LNCaP clone FGC (cell line): ENCODE measurements around the gene IQSEC1.

Experiments
- DNase-seq: peaks from one replicate; pipeline ENCODE4 v3.0.0-alpha.2; 2011; ENCODE audit warnings: low read depth
- H3K4me3 ChIP-seq: 2 replicates; pipeline ENCODE4 v1.5.1; 2011; ENCODE audit warnings: mild to moderate bottlenecking, low read depth, low read length, control low read depth
- TF ChIP-seq, protein P1 (sequence below): IDR thresholded peaks from 2 replicates; pipeline ENCODE4 v1.5.1; 2012; ENCODE audit warnings: mild to moderate bottlenecking; ENCODE audit not compliant: control insufficient read depth, insufficient read depth; ENCODE audit errors: extremely low read depth

The IQSEC1 gene

DNA sequence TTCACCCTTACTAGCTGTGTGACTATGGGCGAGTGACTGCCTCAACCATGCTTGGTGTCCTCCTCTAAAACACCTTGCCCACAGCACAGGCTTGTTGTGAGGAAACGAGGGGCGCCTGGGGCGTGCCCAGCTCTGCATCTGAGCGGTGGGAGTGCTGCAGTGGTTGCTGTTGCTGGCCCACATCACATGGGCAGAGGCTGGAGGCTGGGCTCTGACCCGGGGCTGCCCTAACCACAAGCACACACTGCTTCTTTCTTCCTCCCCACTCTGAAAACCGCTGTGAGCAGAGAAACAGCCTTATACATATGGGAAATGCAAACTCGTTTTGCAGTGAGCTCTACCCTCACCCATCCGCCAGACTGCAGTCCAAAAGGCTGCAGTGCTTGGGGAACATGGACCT lies 157.1 kb downstream of the IQSEC1 start:
- H3K4me3 ChIP-seq = no peak overlapping the region
- TF ChIP-seq, protein P1, sequence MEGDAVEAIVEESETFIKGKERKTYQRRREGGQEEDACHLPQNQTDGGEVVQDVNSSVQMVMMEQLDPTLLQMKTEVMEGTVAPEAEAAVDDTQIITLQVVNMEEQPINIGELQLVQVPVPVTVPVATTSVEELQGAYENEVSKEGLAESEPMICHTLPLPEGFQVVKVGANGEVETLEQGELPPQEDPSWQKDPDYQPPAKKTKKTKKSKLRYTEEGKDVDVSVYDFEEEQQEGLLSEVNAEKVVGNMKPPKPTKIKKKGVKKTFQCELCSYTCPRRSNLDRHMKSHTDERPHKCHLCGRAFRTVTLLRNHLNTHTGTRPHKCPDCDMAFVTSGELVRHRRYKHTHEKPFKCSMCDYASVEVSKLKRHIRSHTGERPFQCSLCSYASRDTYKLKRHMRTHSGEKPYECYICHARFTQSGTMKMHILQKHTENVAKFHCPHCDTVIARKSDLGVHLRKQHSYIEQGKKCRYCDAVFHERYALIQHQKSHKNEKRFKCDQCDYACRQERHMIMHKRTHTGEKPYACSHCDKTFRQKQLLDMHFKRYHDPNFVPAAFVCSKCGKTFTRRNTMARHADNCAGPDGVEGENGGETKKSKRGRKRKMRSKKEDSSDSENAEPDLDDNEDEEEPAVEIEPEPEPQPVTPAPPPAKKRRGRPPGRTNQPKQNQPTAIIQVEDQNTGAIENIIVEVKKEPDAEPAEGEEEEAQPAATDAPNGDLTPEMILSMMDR = no peak
- DNase-seq = no peak

DNA sequence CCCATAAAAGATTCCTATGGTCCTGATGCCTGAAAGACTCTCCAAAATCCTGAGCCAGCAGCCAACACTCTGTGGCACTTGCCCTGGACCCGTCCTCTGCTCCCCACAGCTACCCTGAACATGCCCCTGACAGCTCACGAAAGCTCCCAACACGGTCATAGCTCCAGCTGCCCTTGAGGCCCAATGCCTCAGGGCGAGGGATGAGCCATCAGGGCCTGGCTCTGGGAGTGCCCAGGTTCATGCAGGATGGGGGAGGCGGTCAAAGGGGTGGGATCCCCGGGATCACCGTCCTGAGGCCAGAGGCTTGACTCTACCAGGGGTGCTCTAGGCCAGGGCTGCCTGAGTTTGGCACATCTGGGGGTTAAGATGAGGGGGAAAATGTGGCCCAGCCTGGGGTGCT lies 159.1 kb downstream of the IQSEC1 start:
- H3K4me3 ChIP-seq = no peak overlapping the region
- TF ChIP-seq, protein P1 = no peak
- no peak for DNase-seq

DNA sequence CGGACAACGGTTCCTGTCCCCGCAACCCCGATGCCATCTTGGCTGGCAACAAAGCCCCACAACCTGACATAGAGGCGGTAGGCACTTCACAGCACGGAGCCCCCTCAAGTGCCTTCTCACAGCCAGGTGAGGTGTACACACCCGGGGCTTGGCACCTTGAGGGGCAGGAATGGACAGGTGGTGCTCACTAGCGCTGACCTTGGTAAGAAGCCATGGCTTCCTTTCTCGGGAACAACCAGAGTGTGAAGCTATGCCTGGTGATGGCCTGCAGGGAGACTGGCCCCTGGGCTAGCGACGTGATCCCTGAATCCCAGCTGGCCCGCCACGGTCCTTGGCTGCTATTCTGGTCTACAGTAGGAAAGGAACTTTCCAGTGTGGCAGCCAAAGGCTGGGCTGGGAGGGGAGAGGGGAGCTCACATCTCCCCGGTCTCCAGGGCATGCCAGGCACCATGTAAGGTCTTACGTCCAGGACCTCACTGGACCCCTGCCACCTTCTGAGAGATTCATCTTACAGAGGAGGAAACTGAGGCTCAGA lies 161.3 kb downstream of the IQSEC1 start:
- no peak overlapping the region for H3K4me3 ChIP-seq
- TF ChIP-seq, protein P1 = no peak
- no peak for DNase-seq

DNA sequence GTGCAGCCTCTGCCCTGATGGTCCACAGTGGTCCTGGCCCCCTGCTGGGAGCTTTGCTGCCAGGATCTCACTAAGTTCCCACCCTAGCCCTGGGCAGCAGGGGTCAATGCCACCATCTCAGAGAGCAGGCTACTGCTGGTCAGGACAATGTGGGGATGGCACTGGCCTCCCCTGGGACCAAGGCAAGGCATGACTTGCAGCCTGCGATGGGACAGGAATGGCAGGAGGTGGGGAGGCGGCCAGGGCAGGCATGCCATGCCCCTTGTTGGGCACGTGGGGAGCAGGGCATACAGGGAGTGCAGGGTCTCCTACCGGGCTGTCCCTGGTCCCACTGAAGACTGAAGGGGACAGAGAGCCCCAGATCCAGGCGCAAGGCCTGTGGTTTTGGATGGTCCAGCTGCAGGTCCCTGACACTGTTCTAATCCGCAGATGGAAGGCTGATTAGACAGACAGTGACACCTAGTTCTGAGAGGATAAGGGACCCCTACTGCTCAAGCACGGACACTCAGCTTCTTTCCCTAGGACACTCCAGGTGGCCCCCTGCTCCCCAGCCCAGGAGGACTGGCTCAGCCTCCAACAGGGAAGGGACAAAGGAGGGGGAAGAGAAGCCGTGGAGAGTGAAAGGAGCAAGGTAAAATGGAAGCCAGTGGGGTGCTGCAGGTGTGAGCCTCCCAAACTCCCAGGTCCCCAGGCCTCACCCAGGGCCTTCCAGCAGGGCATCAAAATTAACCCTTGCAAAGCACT lies 162.7 kb downstream of the IQSEC1 start:
- H3K4me3 ChIP-seq = no peak overlapping the region
- TF ChIP-seq, protein P1 = no peak
- DNase-seq = no peak

DNA sequence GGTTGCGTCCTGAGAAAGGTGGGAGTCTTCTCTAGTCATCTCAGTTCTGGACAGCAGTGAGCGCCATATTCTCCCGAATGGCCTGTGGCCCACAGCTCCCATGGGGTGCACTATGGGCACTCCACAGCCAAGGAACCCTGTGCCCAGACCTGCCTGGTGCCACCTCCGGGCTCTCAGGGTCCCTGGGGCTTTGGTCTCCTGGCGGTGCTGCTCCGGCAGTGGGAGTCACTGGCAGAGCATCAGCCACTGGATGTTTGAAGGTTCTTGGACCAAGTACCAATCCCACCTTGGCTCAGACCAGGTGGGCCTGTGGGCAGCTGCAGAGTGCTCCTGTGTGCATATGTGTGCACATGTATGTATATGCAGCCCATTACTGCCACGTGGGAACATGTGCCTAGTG lies 163.5 kb downstream of the IQSEC1 start:
- H3K4me3 ChIP-seq = no peak overlapping the region
- no peak for DNase-seq
- TF ChIP-seq, protein P1 = no peak

DNA sequence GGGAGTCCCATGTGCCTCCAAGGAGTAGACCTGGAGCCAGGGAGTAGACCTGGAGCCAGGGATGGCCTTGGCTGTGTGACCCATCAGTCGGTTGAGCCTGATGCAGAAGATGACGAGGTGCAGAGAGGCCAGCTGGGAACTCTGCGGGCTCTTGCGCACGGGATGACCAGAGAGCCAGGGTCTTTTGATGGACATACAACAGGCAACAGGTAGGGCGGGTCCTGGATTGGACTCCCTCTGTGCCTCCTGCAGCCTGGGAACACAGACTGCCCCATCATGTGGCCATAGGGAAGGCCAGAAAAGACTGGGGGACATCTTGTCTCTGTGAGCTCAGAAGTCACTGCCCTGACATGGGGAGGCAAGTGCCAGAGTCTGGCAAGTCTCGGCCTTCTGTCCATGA lies 164.4 kb downstream of the IQSEC1 start:
- no peak for DNase-seq
- TF ChIP-seq, protein P1 = no peak
- no peak overlapping the region for H3K4me3 ChIP-seq
